GM21423 (cell line): Measurements from ENCODE around the gene ARID4B.
"Not testable (repeated sequence)": the region's sequence is repeated elsewhere in the genome, so short reads cannot be mapped to it uniquely, and the experiment has no call there.

Source experiments
- ATAC-seq: cut with Tn5 transposase; IDR thresholded peaks from one replicate; pipeline ENCODE4 v1.9.1; 2021; ENCODE audit warnings: mild to moderate bottlenecking, moderate library complexity; ENCODE audit not compliant: unreplicated experiment

ARID4B gene

DNA sequence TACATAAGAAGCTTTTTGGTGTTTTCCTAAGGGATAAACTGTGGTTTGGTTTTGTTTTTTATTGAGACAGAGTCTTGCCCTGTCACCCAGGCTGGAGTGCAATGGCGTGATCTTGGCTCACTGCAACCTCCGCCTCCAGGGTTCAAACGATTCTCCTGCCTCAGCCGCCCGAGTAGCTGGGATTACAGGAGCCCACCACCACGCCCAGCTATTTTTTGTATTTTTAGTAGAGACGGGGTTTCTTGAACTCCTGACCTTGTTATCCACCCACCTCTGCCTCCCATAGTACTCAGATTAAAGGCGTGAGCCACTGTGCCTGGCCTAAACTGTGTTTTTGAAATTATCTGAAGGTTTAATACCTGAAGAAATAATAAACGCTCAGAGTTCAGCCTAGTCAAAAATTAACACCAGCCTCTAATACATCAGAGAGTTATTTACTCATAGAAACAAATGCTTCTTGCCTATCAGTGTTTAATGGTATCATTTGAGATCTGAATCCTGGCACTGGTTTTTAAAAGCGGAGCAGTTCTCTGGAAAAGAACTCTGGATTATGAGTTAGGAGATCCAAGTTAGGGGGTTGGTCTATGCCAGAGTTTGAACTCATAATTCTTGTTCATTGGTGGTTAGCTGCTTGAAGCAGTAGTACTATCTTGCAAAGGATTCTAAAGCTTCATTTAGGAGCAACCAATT is 28.7 kb downstream of the ARID4B start:
- ATAC-seq, result no peak

DNA sequence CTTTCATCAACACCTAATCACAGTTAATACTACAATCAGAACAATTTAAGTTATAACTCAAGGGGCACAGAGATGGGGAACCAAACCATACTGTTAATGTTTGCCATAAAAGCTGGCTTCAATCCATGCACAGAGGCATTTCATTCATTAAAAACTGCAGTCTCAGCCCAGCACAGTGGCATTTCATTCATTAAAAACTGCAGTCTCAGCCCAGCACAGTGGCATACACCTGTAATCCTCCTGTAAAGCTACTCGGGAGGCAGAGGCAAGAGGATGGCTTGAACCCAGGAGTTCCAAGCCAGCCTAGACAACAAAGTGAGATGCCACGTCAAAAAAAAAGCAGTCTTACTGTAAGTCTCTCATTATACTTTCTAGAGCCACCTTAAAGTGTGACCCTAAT is 29.2 kb downstream of the ARID4B start:
- no peak for ATAC-seq

DNA sequence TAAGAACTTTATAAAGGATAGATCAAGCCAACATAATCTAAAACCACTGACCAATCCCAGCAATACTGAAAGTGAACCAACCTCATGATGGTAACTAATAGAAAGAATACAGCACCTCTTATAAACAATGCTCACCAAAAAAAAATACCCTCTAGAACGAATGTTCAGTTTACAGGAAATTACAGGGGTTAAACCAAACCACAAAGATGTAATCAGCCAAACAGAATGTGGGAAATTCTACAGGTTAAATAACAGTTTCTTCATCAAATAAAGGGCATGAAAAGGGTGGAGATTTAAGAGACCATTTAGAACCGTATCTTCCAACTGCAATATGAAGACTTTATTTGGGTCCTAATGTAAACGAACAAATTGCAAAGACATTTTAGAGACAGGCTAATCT is 30.4 kb downstream of the ARID4B start:
- no peak for ATAC-seq

DNA sequence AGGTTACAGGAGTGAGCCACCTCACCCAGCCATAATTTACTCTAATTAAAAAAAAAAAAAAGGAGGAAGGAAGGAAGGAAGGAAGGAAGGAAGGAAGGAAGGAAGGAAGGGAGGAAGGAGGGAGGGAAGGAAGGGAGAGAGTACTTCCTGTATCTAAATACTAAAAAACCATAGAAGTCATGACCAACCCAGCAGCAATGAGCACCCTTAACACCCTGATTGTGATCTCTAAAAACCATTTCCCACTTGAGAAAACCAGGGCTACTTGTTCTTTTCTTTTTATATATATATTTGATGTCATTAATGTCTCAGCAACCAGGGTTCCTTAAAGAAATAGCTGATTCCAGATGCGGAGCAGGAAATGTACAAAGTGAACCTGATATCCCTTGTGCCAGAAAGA is 31.2 kb downstream of the ARID4B start:
- ATAC-seq, result no peak

DNA sequence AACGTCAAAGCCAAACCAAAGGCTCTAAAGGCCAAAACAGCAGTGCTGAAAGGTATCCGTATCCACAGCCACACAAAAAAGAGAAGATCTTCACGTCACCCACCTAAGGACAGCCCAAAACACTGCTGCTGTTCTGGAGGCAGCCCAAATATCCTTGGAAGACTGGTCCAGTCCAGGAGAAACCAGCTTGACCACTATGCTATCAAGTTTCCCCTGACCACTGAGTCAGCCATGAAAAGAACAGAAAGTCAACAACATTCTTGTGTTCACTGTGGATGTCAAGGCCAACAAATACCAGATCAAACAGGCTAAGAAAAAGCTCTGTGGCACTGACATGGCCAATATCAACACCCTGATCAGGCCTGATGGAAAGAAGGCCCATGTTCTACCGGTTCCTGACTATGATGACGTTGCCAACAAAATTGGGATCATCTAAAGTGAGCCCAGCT is 32.1 kb downstream of the ARID4B start:
- no peak for ATAC-seq

DNA sequence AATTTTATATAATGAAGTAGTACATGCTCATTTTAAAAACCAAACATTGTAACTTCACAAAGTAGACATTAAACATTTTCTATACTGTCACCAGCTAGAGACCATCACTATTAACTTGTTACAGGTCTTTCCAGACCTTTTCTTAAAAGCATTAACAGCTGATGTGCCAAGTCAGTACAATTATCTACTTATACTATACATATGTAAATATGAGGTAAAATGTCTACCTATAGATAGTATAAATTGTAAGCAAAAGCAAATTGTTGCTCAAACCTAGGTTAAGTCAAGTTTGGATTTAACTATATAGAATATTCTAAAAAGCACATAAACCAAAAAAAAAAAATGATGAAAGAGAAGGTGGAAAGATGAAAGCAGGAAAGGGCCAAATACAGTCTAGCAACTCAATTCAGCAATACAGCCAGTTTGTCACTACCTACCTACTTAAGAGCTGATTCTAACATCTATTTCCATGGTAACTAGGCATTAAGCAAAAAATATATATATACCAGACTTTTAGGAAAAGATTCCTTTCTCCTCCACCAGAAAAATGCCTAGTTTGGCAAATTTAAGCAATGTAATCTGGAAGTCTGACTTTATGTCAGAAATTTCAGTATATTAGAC is 34.5 kb downstream of the ARID4B start:
- no peak for ATAC-seq

DNA sequence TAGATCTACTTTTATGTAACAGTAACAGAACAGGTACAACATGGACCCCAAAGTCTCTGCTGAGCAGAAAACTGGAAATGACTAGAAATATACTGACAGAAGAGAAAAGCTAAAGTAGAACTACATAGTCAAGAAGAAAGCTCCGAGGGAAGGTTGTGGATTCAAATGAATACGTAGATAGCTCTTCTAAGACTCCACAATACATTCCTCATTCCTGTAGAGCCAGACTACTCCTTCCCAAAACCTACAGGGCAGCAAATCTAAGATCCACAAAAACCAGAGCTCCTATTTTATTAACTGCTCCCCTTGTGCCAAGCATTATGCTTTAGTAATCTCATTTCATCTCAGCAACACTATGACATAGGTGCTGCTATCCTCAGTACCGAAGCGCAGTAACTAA is 35.2 kb downstream of the ARID4B start:
- no peak for ATAC-seq

DNA sequence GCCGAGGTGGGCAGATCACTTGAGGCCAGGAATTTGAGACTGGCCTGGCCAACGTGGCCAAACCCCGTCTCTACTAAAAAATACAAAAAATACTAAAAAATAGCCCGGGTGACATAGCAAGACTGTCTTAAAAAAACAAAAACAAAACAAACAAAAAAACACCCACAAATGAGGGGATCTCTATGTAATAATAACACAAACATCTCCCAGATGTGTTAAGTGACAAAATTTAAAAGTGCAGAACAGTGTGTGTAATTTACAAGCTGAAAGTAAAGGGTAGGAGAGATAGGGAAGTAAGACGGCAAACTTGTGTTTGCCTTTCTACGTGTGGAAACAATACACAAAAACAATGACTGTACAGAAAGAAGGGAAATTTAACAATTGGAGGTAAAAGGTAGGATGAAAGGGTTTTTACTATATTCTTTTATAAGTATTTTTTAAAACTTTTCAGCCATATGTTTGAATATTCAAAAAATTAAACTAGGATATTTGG is 36.3 kb downstream of the ARID4B start:
- no peak for ATAC-seq

DNA sequence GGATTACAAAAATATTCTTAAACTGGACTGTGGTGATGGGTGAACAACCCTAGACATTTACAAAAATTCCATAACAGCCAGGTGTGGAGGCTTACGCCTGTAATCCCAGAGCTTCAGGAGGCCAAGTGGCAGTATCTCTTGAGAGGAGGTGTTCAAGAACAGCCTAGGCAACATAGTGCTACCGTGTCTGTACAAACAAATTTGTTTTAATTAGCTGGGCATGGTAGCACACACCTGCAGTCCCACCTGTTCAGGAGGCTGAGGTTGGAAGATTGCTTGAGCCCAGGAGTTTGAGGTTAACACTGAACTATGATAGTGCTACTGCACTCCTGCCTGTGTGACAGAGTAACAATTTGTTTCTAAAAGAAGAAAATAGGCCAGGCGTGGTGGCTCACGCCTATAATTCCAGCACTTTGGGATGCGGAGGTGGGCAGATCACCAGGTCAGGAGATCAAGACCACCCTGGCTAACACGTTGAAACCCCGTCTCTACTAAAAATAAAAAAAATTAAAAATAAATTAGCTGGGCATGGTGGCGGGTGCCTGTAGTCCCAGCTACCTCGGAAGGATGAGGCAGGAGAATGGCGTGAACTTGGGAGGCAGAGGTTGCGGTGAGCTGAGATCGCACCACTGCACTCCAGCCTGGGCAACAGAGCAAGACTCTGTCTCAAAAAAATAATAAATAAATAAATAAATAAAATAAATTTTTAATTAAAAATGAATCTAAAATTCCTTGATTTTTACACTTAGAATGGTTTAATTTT is 37.1 kb downstream of the ARID4B start:
- no peak for ATAC-seq

DNA sequence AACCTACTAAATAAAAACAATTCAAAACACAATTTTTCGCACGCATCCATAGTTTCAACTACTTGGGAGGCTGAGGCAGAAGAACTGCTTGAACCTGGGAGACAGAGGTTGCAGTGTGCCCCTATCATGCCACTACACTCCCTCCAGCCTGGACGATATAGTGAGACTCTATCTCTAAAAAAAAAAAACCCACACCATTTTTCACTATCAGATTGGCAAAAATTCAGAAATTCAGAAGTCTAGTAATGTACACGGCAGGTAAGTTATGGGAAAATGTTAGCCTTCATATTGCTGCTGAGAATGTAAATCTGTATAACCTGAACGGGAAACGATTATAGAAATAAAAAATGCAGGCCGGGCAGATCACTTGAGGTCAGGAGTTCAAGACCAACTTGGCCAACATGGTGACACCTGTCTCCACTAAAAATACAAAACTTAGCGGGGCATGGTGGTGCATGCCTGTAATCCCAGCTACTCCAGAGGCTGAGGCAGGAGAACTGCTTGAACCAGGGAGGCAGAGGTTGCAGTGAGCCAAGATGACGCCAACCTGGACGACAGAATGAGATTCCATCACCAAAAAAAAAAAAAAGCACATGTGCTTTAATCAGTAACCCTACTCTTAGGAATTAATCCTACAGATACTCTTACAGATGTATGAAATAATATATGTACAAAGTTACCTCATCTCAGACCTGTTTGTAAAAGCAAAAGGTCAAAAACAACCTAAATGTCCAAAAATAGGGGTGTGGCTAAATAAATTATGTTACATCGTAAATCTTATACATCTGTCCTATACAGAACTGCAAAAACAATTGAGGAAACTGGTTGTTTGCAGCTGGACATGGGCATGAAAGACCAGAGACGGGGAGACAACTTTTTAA is 37.9 kb downstream of the ARID4B start:
- ATAC-seq, result no peak

DNA sequence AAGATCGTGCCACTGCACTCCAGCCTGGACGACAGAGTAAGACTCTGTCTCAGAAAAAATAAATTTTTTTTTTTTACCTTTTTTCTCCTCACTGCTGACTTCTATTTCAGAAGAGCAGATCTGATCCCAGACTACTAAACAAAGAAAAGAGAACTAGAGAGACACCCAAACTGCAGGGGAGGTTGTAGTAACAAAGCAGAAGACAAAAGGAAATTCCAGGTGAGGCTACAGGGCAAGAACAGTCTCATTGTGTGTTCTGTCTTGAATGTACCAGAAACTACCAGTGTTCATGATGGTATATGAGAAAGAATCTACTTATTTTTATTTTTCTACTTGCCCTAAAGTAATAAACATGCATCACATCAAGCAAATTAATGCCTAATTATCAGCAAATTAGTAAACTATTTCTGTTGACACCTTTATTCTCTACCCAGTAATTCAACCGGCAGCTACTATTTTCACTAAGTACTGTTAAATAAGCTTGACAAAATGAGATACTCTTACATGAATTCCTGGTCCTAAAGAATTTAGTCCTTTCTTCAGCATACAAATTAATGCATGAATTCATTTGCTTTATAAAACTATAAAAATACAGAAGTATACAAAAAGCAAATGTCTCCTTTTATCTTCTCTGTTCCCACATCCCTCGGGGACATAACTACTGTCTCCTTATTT is 40.6 kb downstream of the ARID4B start:
- ATAC-seq, result no peak

DNA sequence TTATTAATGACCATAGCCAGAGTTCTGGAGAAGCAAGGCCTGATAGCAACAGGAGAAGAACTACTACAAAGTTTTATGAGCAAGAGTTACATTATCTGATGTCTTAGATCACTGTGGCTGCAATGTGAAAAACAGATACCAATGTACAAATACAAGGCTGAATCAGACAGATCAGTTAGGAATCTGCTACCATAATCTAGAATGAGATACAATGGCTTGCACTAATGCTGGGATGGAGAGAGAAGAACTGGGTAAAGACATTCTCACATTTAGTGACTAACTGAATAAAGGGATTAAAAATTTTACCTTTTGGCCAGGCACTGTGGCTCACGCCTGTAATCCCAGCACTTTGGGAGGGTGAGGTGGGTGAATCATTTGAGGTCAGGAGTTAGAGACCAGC is 41.3 kb downstream of the ARID4B start:
- ATAC-seq, result no peak

DNA sequence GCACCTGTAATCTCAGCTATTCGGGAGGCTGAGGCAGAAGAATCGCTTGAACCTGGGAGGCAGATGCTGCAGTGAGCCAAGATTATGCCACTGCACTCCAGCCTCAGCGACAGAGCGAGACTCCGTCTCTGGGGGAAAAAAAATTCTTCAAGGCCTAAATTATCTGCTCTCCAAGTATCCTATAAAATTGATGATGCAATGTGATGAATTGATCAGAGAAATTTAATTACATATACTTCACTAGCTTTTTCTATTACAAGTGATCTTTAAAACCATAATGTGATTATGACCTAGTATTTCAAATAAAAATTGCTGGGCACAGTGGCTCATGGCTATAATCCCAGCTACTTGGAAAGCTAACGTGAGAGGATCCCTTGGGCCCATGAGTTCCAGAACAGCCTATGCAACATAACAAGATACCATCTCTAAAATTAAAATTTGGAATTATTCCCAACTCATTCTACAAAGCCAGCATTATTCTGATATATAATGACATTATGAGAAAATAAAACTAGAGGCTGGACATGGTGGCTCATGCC is 43.7 kb downstream of the ARID4B start:
- ATAC-seq, result no peak

DNA sequence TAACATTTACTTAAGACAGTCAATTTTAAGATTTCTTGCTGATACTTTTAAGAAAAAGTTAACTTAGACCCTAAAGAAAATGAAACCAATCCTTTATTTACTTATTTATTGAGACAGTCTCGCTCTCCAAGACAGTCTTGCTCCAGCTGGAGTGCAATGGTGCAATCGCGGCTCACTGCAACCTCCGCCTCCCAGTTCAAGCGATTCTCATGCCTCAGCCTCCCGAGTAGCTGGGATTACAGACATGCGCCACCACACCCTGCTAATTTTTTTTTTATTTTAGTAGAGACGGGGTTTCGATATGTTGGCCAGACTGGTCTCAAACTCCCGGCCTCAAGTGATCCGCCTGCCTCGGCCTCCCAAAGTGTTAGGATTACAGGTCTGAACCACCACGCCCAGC is 44.3 kb downstream of the ARID4B start:
- not testable (repeated sequence) for ATAC-seq

DNA sequence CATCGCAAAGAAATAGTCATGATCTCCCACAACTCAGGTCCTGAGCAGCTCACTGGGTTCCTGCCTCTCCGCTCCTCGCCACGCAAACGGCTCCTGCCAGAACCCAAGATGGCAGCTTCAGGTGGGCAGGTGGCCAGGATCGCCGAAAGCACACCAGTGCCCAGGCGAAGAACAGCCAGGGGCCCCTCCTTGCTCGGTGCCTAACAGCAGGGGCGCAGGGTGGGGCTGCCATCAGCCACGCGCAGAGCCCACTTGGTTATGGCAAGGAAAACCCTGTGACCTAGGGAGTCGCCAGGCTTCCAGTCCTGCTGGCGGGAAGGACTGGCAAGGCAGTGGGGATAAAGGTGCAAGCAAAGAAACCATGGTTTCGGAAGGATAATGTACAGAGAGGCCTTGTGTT is 47.5 kb downstream of the ARID4B start:
- no peak for ATAC-seq

DNA sequence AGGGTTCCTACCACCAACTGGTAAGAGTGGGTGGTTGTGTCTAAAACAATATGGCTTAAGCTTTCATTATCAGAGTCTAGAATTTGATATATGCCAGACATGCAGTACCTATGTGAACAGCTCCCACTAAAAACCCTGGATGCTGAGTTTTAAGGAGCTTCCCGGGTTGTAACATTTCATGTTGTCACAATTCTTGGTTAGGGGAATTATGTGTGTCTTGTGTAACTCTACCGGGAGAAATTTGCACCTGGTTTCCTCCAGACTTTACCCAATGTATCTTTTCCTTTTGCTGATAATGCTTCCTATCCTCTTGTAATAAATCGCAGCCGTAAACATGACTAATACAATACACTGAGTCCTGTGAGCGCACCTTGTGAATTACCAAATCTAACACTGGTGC is 48.3 kb downstream of the ARID4B start:
- no peak for ATAC-seq

DNA sequence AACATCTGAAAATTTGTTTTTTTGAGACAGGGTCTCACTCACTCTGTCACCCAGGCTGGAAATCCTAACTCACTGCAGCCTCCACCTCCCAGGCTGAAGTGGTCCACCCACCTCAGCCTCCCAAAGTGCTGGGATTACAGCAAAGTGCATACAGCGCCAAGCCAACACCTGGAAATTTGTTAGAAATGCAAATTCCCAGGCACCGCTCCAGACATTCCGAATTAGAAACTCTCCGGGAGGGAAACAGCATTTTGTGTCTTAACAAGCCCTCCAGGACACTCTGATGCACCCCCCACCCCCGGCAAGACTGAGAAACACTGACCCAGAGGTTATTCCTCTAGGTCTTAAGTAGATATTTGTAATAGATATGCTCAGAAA is 49.1 kb downstream of the ARID4B start:
- no peak for ATAC-seq

DNA sequence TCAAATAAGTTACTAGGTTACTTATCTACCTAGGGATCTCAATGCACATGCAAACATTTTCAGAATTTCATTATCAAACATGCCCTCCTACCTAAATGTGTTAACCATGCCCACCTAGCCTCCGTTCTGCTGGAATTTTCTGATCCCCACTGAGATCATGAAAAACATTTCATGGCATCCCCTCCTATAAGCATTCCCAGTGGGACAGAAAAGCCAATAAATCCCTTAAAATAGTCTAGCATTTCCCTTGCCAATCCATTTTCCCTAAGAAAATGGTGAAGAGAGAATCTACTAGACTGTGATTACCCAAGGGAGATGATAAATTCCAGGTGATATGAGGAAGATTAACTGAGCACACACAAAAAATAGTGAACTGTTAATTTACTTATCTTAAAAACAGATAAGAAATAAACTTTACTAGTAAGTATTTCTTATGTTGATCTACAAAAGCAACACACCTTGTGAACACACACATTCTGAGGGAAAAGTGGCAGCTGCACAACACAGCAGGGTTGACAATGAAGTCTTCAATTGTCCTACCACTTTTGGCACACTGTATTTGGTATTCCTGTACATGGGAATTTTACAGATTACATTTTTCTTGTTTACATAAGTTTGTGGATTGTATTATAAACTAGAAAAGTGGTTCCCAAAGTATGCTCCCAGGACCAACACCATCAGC is 49.6 kb downstream of the ARID4B start:
- no peak for ATAC-seq

DNA sequence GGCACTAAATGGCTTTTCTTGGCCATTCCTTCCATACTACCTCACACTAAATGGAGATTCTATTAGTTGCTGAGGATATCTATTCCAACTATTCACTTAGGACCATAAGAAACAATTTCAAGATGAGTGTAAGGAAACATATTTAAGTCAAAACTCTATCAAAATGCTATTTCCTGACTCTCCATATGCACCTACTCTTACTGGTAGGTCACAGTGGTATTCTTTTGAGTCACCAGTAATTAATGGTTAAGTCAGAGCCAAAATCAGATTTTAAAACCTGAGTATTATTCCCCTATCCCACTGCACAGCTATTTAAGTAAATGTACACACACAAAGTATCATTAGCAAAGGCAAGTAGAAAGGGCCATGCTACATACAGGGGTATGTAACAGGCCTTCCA is 50.3 kb downstream of the ARID4B start:
- no peak for ATAC-seq

DNA sequence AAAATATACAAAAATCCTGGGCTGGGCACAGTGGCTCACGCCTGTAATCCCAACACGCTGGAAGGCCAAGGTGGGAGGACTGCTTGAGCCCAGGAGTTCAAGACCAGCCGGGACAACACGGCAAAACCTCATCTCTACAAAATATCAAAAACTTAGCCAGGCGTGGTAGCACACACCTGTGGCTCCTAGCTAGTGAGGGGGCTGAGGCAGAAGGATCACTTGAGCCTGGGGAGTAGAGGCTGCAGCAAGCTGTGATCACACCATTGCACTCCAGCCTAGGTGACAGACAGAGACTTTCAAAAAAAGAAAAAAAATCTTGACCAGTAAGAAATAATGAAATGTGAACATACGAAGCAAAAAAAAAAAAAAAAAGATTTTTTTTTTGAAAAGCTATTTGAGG is 52.1 kb downstream of the ARID4B start:
- ATAC-seq, result no peak
